ENCODE measurements around the gene AP2M1. TPM values are rescaled to one million over a fixed set of nuclear protein-coding genes. Genes with fewer than 3 reads are reported as not detected.

The AP2M1 gene
- polyA plus RNA-seq, 1 donor (not counting 4 experiments of a cell fraction or from before 2014, with no cell fraction given) = 431 TPM

DNA sequence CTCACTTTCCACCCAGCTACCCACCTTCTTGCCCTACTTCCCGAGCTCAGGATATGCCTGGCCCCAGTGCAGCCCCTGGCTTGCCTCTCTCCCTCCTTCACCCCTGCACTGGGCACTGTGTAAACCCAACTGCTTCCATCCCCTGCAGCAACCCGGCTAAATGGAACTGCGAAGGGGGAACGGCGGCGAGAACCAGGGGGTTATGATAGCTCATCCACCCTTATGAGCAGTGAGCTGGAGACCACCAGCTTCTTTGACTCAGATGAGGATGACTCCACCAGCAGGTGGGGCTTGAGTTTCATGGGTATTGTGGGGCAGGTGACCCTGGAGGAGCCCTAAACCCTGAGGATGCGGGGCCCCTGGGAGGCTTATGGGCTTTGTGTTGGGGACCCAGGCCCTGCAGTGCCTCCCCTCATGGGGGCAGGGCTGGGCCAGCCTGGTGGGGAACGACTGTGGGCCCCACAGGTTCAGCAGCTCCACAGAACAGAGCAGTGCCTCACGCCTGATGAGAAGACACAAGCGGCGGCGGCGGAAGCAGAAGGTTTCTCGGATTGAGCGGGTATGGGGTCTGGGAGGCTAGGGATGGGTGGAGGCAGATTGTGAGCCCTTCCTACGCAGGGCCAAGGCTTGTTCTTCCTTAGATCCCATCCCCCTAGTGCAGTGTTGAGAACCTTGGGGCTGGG, 9.9 kb upstream of the AP2M1 start:
- FAIRE-seq = no peak
- Histone ChIP-seq H3K27ac (ENCODE audit: control insufficient read depth, insufficient read depth, low read length) (no peak overlapping the region), H4K20me1 (ENCODE audit: control insufficient read depth, extremely low read depth, insufficient read depth, low read length) (no peaks in the 10 kb centered on the region), H2AFZ (ENCODE audit: control insufficient read depth, low read length) (no peak overlapping the region), H3K36me3 (ENCODE audit: control insufficient read depth in 2 of 2, extremely low read depth in 1 of 2, insufficient read depth in 2 of 2, low read length in 2 of 2) (peaks cover 41 to 48% of the 10 kb centered on the region in 2 experiments), H3K4me3 (ENCODE audit: control insufficient read depth in 2 of 3, extremely low read depth in 1 of 3, insufficient read depth in 2 of 3, low read depth in 1 of 3, low read length in 3 of 3) (no peak overlapping the region), H3K4me2 (ENCODE audit: control insufficient read depth, extremely low read depth, insufficient read depth, low read depth, low read length) (no peak overlapping the region), H3K4me1 (ENCODE audit: control insufficient read depth, extremely low read depth, insufficient read depth, low read length) (peaks cover 8% of the 10 kb centered on the region), H3K27me3 (ENCODE audit: control insufficient read depth, extremely low read depth, insufficient read depth, low read length) (no peaks in the 10 kb centered on the region), H3K79me2 (ENCODE audit: control insufficient read depth, insufficient read depth, low read length) (peaks cover 22% of the 10 kb centered on the region), H3K9ac (ENCODE audit: control insufficient read depth, extremely low read depth, insufficient read depth, low read length) (no peak overlapping the region), H3K9me3 (ENCODE audit: control insufficient read depth, low read depth, low read length) (no peaks in the 10 kb centered on the region), H3K9me1 (ENCODE audit: control insufficient read depth, extremely low read depth, insufficient read depth, low read length) (no peaks in the 10 kb centered on the region)
- dilution Hi-C loops (cut with MboI; ENCODE audit: extremely low pct_ligation_motif_present, low sequenced_read_pairs) = no loop called here
- TF ChIP-seq, protein P1, sequence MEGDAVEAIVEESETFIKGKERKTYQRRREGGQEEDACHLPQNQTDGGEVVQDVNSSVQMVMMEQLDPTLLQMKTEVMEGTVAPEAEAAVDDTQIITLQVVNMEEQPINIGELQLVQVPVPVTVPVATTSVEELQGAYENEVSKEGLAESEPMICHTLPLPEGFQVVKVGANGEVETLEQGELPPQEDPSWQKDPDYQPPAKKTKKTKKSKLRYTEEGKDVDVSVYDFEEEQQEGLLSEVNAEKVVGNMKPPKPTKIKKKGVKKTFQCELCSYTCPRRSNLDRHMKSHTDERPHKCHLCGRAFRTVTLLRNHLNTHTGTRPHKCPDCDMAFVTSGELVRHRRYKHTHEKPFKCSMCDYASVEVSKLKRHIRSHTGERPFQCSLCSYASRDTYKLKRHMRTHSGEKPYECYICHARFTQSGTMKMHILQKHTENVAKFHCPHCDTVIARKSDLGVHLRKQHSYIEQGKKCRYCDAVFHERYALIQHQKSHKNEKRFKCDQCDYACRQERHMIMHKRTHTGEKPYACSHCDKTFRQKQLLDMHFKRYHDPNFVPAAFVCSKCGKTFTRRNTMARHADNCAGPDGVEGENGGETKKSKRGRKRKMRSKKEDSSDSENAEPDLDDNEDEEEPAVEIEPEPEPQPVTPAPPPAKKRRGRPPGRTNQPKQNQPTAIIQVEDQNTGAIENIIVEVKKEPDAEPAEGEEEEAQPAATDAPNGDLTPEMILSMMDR (optimal IDR thresholded peaks at IDR 0.05 in 1 of 3, IDR thresholded peaks at IDR 0.05 in 1 of 3, conservative IDR thresholded peaks at IDR 0.05 in 1 of 3; ENCODE audit: extremely low read depth in 1 of 3, insufficient read depth in 2 of 3, low read length in 3 of 3) = no peak
- TF ChIP-seq EZH2 (IDR thresholded peaks at IDR 0.05; ENCODE audit: low read length) = no peak
- DNase-seq (ENCODE audit: low read depth, low spot score) = no peak

DNA sequence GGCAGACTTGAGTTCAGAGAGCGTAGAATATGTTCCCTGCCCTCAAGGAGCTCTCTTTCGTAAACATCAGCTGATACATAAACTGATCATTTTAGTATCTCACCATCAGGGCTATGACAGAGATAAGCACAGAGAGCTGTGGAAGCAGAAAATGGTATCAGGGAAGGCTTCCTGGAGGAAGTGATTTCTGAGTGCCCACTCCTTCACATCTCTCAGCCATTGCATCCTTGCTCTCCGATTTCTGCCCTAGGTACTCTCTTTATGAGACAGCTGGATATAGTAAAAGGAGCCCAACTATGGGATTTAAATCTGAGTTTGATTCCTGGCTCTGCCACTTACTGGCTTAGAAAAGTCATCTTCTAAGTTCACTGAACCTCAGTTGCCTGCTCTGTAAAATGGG, 9.1 kb upstream of the AP2M1 start:
- Histone ChIP-seq H3K36me3 (ENCODE audit: control insufficient read depth in 2 of 2, extremely low read depth in 1 of 2, insufficient read depth in 2 of 2, low read length in 2 of 2) (peaks cover 42 to 53% of the 10 kb centered on the region in 2 experiments), H3K27me3 (ENCODE audit: control insufficient read depth, extremely low read depth, insufficient read depth, low read length) (no peaks in the 10 kb centered on the region), H3K4me2 (ENCODE audit: control insufficient read depth, extremely low read depth, insufficient read depth, low read depth, low read length) (no peak overlapping the region), H2AFZ (ENCODE audit: control insufficient read depth, low read length) (no peak overlapping the region), H3K4me3 (ENCODE audit: control insufficient read depth in 2 of 3, extremely low read depth in 1 of 3, insufficient read depth in 2 of 3, low read depth in 1 of 3, low read length in 3 of 3) (no peak overlapping the region), H3K27ac (ENCODE audit: control insufficient read depth, insufficient read depth, low read length) (no peak overlapping the region), H3K4me1 (ENCODE audit: control insufficient read depth, extremely low read depth, insufficient read depth, low read length) (peaks cover 8% of the 10 kb centered on the region), H3K9me1 (ENCODE audit: control insufficient read depth, extremely low read depth, insufficient read depth, low read length) (no peaks in the 10 kb centered on the region), H3K79me2 (ENCODE audit: control insufficient read depth, insufficient read depth, low read length) (peaks cover 16% of the 10 kb centered on the region), H3K9me3 (ENCODE audit: control insufficient read depth, low read depth, low read length) (no peaks in the 10 kb centered on the region), H4K20me1 (ENCODE audit: control insufficient read depth, extremely low read depth, insufficient read depth, low read length) (no peaks in the 10 kb centered on the region), H3K9ac (ENCODE audit: control insufficient read depth, extremely low read depth, insufficient read depth, low read length) (no peak overlapping the region)
- FAIRE-seq (no peak), DNase-seq (ENCODE audit: low read depth, low spot score) (no peak)
- no peak for TF ChIP-seq EZH2 (IDR thresholded peaks at IDR 0.05; ENCODE audit: low read length)
- TF ChIP-seq, protein P1 (optimal IDR thresholded peaks at IDR 0.05 in 1 of 3, IDR thresholded peaks at IDR 0.05 in 1 of 3, conservative IDR thresholded peaks at IDR 0.05 in 1 of 3; ENCODE audit: extremely low read depth in 1 of 3, insufficient read depth in 2 of 3, low read length in 3 of 3) = no peak
- dilution Hi-C loops (cut with MboI; ENCODE audit: extremely low pct_ligation_motif_present, low sequenced_read_pairs) = no loop called here
